HG03095 (cell line): ENCODE results near the gene RENBP.
A peak's percentile ranks its signal among the peaks of the same experiment; 100 is the strongest.
"Not testable (repeated sequence)": the region's sequence is repeated elsewhere in the genome, so short reads cannot be mapped to it uniquely, and the experiment has no call there.

Source experiments
- ATAC-seq: cut with Tn5 transposase; IDR thresholded peaks from one replicate; pipeline ENCODE4 v1.9.1; 2021; ENCODE audit warnings: moderate library complexity; ENCODE audit not compliant: unreplicated experiment

The RENBP gene

GRCh38 chrX:153944140-153944799 lies at the start of gene RENBP:
Gene RENBP (minus strand): TSS chrX:153944643. CDS start chrX:153944610, 33 bp downstream.
- no peak for ATAC-seq

DNA sequence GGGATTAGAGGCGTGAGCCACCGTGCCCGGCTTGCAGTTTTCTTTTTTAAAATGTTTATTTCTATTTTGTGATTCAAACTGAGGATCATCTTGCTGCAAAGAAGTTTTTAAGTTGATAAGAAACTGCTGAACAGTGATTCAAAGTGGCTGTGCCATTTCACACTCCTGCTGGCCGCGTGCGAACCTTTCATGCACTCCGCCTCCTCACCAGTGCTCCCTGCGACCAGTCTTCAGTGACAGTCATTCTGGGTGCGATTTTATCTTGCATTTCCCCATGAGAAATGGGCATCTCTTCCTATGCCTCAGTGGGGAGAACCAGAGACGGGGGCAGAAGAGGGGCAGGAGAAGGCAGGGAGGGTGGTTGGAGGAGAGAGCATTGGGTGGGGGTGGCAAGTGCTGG lies 49.5 kb upstream of the RENBP start:
- no peak for ATAC-seq

DNA sequence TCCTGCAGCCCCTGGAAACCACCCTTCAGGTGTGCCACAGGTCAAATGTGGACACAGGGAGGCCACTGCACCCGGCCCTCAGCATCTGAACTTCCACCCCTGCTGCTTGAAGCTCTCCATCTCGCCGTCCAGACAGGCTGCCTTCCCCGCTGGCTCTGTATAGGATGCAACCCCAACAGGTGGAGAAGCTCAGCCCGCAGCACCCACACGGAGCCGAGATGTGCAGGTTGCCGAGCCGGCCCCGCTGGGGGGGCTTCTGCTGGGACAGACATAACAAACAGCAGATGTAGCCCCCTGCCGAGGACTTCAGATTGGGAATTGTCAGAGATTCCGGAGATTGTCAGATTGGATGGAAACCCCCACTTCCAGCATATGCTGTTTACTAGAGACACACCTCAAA lies 48.6 kb upstream of the RENBP start:
- ATAC-seq: no peak

GRCh38 chrX:153992180-153992579 lies 47.7 kb upstream of the RENBP start:
- ATAC-seq: no peak

DNA sequence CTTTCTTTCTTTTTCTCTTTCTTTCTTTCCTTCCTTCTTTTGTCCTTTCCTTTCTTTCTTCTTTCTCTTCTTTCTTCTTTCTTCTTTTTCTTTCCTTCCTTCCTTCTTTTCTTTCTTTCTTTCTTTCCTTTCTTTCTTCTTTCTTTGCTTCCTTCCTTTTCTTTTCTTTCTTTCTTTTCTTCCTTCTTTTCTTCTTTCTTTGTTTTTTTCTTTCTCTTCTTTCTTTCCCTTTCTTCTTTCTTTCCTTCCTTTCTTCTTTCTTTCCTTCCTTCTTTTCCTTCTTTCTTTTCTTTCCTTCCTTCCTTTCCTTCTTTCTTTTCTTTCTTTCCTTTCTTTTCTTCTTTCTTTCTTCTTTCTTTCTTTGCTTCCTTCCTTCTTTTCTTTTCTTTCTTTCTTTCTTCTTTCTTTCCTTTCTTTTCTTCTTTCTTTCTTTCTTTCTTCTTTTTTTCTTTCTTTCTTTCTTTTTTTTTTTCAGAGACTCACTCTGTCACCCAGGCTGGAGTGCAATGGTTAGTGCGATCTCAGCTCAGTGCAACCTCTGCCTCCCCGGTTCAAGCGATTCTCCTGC lies 46.7 kb upstream of the RENBP start:
- no peak for ATAC-seq

- ATAC-seq: no peak
Observed at GRCh38 chrX:153989973-153990655, 45.7 kb upstream of the RENBP start.

DNA sequence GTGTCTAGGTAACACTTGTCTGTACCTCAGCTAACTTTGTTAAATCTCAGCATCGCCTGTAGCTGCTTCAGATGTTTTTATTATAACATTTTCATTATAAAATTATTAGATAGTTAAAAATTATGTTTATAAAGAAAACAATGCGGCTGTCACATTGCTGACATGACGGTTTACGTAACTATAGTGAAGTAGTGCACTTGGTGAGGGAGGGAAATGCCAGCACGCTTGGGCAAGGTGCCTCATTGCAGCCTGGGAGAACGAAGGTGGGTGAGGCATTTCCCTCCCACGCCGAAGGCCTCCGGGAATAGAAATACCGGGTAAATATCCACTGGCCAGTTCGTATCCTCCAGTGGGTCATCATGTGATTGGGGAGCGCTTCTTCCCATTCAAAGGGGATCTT lies 44.0 kb upstream of the RENBP start:
- ATAC-seq: no peak

DNA sequence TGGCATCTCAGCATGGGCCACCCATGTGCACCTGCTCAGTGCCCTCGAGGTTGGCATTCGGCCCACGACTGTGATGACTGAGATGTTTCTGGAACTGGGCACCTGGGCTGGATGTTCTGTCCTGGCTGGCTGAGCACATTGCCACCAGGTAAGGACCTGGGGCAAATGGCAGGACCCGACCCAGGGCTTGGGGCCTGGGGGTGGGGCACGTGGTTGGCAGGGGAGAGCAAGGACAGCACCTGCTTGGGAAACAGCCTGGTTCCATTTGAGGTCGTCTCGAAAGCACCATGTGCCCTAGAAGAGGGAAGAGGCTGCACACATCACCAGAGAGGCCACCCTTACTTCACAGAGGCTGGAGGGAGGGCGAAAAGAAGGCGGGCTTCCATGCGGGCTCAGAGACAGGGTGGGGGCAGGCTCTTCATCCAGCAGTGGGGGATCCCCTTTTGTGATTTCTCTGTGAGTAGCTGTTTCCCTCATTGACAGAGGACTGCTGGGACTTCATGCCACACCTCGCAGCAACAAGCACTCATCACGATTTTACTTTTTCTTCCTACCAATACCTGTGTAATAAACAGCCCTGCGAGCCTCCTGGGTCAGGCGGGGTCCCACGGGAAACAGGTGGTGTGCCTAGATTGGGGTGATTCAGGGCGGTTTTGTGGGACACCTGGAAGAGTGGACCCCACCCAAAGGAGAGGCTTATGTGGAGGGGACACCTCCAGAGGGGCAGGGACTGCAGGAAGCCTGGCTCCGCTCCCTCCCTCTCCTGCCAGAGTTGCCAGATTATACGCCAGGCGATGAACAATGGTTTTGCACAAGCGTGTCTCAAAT lies 40.1 kb upstream of the RENBP start:
- ATAC-seq: peak; percentile 41

DNA sequence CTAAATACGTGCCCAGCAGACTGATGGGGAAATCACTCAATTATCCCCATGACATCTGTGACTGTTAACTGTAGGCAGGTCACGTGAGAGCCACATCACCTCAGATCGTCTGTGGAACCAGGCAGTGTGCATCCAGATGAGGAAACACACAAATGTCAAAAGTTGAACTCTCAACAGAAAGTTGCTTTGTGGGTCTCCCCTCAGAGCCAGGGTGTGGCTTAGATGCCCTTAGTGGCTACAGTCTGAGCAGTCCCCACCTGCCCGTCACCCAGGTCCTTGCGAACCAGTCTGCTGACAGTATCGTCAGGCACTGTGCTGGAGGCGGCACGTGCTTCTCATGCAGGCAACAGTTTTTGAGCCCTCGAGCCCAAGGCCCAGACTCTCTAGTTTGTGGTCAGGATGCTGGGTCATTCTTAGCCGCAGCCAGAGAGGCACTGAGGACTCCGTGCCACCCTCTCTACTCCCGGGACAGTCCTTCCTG lies 38.9 kb upstream of the RENBP start:
- no peak for ATAC-seq

GRCh38 chrX:153981771-153982533 lies 37.5 kb upstream of the RENBP start:
- no peak for ATAC-seq

- ATAC-seq: no peak
Observed at GRCh38 chrX:153981231-153981630, 36.8 kb upstream of the RENBP start.

DNA sequence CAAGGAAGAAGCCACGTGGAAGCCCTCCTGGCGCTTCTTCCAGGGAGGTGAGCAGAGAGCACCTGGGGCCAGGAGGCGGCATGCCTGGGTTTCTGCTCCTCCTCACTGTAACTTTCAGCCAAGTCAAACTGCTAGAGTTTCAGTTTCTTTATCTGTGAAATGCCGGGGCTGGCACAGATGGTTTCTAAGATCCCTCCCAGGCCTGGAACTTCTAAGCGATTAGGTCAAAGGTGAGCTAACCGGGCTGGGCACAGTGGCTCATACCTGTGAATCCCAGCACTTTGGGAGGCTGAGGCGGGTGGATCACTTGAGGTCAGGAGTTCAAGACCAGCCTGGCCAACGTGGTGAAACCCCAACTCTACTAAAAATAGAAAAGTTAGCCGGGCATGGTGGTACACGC lies 36.0 kb upstream of the RENBP start:
- ATAC-seq: not testable (repeated sequence)

DNA sequence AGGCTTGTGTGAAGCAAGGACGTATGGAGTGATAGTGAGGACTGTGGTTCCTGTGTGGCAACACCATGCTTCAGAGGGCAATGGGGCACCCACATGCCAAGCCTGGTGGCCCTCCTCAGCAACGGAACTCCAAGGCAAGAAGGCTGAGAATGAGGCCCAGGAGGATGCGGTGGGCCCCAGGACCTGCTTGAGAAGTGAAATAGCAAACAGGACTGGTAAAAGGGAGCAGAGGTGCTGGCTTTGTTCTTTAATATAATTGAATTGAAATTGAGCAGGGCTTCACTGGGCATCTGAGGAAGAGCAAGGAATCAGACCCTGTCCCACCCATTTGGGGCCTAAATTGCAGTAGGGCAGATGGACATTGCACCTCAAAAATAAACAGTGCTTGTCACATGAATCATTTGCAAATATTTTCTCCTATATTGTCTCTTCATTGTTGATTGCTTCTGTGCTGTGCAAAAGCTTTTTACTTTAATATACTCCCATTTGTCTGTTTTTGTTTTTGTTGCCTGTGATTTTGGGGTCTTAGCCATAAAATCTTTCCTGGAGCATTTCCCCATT lies 30.4 kb upstream of the RENBP start:
- ATAC-seq: no peak

GRCh38 chrX:153974003-153974725 lies 29.7 kb upstream of the RENBP start:
- ATAC-seq: no peak

GRCh38 chrX:153973127-153974002 lies 28.9 kb upstream of the RENBP start:
- no peak for ATAC-seq

GRCh38 chrX:153972368-153973126 lies 28.1 kb upstream of the RENBP start, which contains the start of gene TMEM187:
Gene TMEM187 (plus strand): TSS chrX:153972754. CDS start chrX:153982063, 9,309 bp downstream.
- peak; percentile 43 for ATAC-seq

DNA sequence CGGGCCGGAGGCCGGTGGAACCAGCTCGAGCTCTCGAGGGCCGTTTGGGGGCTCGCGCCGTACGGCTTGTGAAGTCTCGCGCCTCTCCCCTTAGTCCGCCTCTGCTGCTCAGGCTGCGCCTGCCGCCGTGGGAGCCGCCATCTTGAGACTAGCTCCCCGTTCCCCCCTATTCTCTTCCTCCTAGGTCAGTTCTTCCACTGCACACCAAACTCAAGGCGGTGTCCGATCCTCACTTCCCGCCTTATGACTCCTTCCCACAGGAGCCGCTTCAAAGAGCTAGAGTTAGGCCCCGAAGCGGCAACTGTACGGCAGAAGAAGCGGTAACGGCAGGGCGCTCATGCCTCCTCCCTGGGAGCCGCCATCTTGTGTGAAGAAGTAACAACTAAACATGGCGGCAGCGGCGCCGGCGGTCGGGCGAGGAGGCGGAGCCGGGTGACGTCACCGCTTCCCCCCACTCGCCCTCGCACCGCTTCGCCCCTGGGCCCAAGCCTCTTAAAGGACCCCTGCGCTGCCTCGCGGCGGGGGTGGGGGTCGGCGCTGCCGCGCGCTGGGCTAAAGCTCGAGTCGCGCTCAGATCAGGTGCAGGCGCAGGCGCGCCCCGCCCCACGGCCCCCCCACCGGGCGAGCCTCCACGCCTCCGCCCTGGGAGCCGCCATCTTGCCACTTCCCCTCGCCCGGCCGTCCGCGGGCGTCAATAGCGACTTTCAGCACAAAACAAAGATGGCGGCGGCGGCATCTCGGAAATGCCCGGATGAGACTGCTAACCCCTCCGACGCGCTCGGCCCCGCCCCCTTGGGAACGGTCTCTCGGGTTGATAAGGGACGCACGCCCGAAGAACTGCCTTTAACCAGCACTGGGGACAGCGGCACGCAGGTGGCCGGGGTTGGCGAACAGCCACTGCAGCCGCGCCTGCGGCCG lies 27.3 kb upstream of the RENBP start, which contains the start of gene HCFC1:
HCFC1 (minus strand) TSS at position 369 of the 918 bp plus-strand sequence. CDS start 978 bp downstream, outside the sequence.
- ATAC-seq: peak; percentile 32
